GM21529 (cell line): Measurements from ENCODE around the gene SBK3.
"Not testable (repeated sequence)": the region's sequence is repeated elsewhere in the genome, so short reads cannot be mapped to it uniquely, and the experiment has no call there.

Source experiments
- ATAC-seq: cut with Tn5 transposase; IDR thresholded peaks from one replicate; pipeline ENCODE4 v1.9.1; 2021; ENCODE audit not compliant: unreplicated experiment

SBK3 gene

GRCh38 chr19:55525289-55526101 lies 19.8 kb downstream of the SBK3 start:
- no peak for ATAC-seq

GRCh38 chr19:55520691-55521292 lies 24.6 kb downstream of the SBK3 start:
- no peak for ATAC-seq

GRCh38 chr19:55519451-55520311 lies 25.7 kb downstream of the SBK3 start:
- no peak for ATAC-seq

- ATAC-seq: peak; percentile 100
Observed at GRCh38 chr19:55516878-55517620, 28.3 kb downstream of the SBK3 start.

GRCh38 chr19:55508120-55508519 lies 37.2 kb downstream of the SBK3 start:
- ATAC-seq: no peak

GRCh38 chr19:55504981-55505380 lies 40.4 kb downstream of the SBK3 start:
- ATAC-seq: no peak

- ATAC-seq: no peak
Observed at GRCh38 chr19:55504252-55504603, 41.1 kb downstream of the SBK3 start.

GRCh38 chr19:55503502-55504251 lies 41.7 kb downstream of the SBK3 start:
- peak; percentile 89 for ATAC-seq

- ATAC-seq: no peak
Observed at GRCh38 chr19:55503157-55503501, 42.2 kb downstream of the SBK3 start.

GRCh38 chr19:55502197-55502952 lies 43.0 kb downstream of the SBK3 start:
- ATAC-seq: no peak

- ATAC-seq: no peak
Observed at GRCh38 chr19:55500368-55500952, 44.9 kb downstream of the SBK3 start.

GRCh38 chr19:55498246-55498840 lies 47.0 kb downstream of the SBK3 start:
- no peak for ATAC-seq

GRCh38 chr19:55497763-55498162 lies 47.6 kb downstream of the SBK3 start:
- no peak for ATAC-seq

- ATAC-seq: not testable (repeated sequence)
Observed at GRCh38 chr19:55496820-55497219, 48.5 kb downstream of the SBK3 start.

- ATAC-seq: no peak
Observed at GRCh38 chr19:55495646-55496349, 49.5 kb downstream of the SBK3 start.

- no peak for ATAC-seq
Observed at GRCh38 chr19:55494172-55494761, 51.1 kb downstream of the SBK3 start.

GRCh38 chr19:55493645-55494171 lies 51.6 kb downstream of the SBK3 start:
- ATAC-seq: no peak
